NCI-H1092 treated with DMSO at 0.1 percent for 48 hours (cell line): ENCODE results near the gene TRPC3.
"Not testable (repeated sequence)": the region's sequence is repeated elsewhere in the genome, so short reads cannot be mapped to it uniquely, and the experiment has no call there.

ENCODE experiments used
- DNase-seq: peaks from one replicate; lab custom pipeline; 2025; lab: John Stamatoyannopoulos, UW

TRPC3 gene

DNA sequence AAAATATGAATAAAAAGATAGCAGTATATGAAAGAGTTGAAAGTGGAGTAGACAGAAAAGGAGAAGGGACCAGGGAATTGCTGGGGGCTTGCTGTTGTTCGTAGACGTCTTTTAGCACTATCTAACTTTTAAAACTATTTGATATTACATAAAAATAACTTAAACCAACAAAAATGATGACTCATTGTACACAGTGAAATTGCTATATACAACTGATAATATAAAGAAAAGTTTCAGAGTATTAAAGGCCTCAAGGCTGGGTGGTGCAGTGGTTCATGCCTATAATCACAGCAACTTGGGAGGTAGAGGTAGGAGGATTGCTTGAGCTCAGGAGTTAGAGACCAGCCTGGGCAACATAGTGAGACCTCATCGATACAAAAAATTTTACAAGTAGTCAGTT is 5.2 kb downstream of the TRPC3 start:
- DNase-seq: no peak

DNA sequence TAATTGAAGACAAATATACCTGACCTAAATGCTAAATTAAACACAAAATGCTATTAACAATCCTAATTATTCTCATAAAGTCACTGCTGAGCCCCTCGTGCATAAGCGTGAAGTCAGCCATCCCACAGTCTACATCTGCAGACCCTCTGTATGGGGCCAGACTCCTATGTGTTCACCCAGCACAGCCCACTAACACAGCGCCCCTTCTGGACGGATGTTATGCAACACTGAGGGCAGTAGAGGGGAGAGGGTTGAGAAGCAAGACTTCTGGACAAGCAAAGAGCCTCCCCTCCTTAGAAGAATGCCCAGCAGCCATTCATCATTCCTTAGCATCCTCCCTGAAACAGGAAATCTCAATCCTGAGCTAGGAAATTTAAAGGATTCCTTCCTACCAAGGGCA is 7.9 kb downstream of the TRPC3 start:
- DNase-seq: no peak

DNA sequence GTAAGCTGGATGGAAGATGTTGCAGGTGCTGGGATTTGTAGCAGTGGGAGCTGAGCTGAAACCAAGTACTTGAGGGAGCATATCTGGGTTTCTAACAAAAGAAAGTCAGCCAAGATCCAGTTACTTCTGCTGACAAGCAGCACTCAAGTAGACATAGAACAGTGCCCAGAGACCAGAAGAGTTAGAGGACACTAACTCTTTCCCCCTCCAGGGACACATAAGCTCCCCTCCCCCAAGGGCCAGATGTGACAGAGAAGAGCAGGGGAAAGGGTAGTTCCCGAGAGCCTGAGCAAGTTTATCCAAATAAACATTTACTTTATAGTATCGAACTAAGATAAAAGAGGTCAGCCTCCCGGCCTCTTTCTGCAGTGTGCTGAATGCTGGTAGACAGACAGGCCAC is 12.2 kb downstream of the TRPC3 start:
- no peak for DNase-seq

DNA sequence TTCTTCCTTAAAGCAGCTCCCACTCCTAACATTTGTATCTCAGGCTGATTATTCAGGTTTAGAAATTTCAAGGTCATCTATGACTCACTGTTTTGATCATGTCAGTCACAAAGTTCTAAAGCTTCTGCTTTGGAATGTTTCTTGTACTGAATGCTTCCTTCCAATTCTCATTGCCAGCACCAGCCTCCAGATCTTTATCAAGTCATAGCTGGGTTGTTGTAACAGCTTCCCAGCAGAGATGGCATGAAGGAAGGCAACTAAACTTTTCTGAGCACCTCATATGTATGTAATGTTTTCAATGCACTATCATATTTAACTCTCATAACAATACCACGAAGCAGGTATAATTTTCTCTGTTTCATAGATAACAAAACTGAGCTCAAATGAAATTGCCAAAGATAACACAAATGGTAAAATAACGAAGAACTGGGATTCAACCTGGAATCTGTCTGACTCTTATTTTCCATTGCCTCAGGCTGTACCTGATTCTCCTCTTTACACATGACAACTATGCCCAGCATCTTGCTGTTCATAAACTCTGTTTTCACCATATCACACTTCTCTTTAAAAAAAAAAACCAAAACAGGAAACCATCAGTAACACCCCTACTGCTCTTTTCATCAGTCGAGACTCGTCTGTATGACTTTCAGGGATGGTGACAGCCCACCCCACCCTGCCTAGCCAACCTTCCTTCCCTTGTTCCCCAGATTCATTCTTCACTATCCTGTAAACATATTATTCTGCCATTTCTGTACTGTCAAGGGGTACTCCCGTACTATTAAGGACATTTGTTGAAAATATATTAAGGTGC is 13.4 kb downstream of the TRPC3 start:
- DNase-seq: no peak

DNA sequence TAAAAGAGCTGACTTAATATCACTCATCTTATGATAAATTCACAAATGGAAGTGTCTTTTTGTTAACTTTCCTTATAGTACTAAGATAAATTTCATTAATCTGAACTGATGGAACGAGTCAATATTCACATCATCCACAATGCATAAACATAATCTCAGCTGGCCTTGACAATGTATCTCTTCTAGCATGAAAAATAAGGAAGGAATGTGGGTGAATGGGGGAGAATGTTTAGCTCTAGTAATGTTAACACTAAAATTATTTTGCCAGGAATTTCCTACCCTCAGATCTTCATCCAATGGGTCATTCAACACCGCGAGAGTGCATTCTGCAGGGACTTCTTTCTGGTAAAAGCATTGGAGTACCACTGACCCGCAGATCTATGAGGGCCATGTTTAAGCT is 15.8 kb downstream of the TRPC3 start:
- no peak for DNase-seq

DNA sequence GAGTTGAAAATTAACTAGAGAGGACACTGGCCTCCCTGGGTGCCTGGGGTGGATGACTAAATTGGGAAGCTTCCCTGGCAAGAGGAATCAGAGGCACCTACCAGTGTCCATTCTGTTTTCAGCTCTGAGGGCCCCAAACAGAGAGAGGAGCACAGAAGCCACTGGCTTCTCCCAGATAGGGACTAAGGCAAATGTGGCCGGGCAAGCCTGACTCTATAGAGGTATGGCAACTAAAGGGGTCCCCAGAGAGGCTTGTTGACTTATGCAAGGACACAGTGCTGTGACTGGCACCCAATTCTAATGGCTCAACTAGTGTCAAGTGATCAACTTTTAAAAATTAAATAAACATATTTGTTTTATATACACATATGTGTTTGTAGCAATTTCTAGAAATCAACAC is 17.2 kb downstream of the TRPC3 start:
- no peak for DNase-seq

DNA sequence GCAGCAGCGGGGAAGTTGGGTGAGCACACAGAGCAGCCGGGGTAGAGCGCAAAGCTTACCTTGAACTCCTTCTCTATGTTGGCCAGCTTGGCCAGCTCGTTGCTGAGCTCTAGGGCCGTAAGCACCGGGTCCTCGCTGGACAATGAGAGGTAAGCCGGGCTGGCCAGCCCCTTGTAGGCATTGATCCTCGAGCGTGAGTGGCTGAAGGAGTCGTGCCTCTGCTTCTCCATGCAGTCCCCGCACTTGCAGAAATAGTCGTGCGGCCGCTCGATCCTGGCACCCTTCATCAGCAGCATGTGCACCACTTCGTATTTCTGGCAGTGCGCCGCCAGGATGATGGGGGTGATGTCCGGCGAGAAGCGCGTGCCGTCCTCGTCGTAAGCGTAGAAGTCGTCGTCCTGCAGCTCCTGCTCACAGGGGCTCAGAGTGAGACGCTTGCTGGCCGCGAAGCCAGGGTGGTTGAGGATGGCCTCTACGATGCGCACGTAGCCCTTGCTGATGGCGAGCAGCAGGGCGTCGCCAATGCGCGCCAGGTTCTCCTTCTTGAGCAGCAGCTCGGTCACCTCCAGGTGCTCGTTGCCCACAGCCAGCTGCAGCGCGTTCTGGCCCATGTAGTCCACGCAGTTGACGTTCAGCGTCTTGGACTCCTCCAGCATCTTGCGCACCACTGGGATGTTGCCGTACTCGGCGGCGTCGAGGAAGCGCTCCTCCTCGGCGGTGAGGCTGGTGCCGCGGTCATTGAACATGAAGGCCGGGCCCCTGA is 19.5 kb downstream of the TRPC3 start:
- DNase-seq: no peak

DNA sequence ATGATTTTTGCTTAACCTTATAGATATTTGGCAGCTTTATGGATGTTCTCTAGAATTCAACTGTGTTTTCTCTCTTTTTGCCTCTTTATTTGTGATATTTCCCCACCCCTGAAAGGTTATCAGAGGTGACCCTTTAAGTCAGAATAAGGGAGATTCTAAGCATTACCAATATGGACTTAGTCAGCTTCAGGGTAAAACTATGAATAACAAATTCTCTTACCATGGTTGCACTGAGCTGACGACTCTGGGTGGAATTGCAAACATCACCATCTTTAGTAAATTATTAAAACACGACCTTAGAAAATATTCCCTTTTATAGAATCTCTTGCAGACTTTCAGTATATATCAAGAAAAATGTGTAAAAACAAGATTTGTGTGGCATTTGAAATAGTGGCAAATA is 21.6 kb downstream of the TRPC3 start:
- no peak for DNase-seq

DNA sequence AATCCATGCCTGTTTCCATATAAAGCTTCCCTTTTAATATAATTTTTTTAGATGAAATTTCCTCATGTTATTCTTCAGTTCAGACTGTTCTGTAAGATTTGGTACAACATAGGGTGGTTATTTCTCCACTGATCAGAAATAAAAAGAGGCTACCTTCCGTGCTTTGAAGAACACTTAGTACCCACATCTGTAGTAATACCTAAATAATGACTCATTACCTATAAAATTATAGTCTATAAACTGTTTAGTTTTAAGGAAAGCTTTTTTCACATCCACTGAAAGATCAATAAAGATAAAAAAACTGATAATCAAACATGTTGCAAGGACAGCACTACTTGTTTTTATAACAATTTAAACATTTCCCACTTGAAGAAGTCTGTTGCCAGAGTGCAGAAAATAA is 23.9 kb downstream of the TRPC3 start:
- no peak for DNase-seq

DNA sequence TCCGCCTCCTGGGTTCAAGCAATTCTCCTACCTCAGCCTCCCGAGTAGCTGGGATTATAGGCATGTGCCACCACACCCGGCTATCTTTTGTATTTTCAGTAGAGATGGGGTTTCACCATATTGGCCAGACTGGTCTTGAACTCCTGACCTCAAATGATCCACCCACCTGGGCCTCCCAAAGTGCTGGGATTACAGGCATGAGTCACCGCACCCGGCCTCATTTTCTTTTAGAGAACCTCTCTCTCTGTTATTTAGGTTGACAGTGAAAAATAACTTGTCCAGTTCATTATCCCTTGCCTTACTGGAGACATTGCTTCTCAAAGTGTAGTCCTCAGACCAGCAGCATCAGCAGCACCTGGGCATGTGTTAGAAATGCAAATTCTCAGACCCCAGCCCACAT is 25.4 kb downstream of the TRPC3 start:
- DNase-seq: not testable (repeated sequence)

DNA sequence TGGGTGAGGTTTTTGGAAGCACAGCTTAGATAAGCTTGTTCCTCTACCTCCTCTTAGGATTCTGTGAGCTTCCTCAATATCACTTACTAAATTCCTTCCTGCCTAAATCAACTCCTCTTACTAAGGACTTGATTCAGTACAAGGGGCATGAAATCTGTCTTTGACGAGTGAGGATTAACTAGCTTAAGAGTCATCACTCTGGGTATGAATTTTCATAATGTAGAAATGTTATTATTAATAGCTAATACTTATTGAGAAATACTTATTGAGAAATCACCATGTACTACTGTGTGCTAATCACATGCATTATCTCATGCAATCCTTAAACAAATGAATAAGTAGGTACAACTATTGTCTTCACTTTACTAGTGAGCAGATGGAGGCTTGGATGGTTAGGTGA is 28.6 kb downstream of the TRPC3 start:
- DNase-seq: no peak

DNA sequence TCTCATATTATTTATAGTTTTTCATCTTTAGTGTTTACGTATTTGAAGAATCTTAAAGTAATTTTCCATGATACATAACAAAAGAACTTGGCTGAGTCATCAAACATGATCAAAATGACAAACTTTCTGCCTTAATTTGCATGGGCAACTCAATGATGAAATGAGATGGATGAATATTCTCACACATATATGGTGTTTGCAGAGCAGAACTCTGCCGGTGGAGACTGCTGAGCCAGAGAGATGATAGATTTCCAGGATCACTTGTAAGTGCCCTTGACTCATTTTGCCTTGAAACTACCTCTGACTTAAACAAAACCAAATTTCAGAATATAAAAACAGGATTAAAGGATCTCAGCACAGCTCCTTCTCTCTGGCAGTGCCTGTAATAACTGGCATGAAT is 38.2 kb downstream of the TRPC3 start:
- no peak for DNase-seq

DNA sequence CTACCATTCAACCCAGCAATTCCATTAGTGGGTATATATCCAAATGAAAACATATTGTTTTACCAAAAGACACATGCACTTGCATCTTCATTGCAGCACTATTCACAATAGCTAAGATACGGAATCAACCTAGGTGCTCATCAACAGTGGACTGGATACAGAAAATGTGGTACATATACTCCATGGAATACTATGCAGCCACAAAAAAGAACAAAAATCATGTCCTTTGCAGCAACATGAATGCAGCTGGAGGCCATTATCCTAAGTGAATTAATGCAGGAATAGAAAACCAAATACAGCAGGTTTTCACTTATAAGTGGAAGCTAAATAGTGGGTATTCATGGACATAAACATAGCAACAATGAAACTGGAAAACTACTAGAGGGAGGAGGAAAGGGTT is 43.5 kb downstream of the TRPC3 start:
- DNase-seq: no peak

DNA sequence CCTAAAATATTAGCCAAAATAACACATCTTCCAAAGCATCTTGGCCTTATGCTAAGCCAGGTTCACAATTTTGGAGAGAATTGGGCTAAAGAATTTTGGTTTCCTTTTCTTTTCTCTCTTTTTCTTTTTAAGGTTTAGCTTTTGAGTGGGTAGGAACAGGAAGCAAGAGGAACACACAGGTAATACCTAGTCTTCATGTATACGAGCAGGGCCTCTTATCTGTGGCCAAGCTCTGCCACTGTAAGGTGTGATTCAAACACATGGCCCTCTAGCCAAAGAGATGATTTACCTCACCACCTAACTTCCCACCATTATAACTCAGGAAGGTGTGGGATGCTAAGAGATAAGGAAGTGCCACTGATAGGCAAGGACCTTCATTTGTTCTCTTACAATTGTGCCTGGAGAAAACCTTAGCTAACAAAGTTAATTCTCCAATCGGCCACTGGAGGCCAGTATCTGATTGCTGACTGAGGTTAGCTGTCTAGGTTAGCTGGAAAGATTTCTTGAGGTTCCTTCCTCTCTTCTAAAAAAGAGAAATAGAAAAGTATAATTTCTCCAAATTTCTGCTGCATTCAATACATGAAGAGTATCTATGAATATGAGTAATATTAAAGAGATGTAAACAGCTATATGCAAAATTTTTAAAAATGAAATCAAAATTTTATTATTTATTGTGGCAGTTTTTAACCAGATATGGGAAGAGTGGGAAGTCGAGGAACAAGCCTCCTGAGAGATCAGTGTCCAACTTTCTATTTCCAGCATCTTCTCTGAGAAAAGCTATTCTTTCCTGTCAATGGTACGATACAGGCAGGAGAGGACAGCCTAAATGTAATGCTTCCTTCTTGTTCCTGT is 51.5 kb downstream of the TRPC3 start:
- peak; percentile 4 for DNase-seq

DNA sequence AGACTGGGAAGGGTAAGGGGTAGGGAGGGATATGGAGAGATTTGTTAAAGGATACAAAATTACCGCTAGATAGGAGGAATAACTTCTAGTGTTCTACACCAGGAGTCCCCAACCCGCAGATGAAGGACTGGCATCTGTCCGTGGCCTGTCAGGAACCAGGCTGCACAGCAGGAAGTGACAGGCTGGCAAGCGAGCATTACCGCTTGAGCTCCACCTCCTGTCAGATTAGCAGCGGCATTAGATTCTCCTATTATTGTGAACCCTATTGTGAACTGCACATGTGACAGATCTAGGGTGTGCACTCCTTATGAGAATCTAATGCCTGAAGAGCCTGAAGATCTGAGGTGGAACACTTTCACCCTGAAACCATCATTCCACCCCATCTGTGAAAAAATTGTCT is 53.7 kb downstream of the TRPC3 start:
- DNase-seq: peak; percentile 7

DNA sequence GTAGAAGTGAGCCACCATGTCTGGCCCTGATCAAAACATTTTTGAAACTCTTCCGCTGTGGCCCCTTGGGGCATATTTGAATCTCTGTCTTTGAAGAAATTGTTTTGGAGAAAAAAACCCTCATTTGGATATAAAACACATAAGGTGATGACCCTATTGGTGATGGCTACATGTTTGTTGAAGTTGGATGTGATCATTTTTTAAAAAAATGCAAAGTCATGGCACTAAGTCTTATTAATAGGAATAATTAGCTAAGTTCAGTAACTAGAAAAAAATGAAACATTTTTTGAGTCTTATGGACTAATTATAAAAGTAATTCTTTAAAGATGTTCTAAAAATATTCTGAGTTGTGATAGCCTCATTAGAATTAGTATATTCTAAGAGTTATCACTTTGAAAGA is 63.7 kb downstream of the TRPC3 start:
- DNase-seq: no peak

DNA sequence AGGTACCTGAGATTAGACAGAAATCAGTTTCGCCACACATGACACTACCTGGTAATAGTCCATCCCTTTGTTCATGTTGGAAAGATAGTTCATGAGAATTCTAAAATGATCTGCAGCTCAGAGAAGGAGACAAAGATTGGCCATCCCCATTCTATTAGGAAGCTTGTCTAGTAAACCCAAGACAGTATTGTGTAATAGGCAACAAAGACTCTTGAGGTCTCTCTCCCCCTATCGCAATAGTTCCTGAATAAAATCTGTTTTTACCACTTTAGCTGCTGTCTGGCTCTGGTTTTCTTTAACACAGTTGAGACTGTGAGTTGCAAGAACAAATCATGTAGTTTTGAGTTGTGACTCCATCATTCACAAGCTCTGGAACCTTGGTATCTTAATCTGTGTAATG is 66.7 kb downstream of the TRPC3 start:
- DNase-seq: no peak

DNA sequence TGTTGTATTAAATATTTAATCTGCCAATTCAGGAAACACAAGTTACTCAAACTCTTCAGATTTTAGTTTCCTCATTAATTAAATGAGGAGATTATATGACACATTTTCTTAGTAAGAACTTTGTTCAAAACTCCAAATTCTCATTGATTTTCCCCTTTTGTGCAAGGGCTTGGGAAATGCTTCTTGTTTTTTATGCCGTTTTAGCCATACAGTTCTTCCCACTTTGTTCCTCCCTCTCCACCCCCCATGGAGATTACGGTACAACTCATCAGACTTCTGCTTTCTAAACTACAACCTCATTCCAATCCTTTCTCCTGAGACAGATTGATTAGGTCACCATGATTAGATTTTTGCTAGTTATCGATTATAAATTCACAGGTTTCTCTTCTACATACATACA is 70.7 kb downstream of the TRPC3 start:
- no peak for DNase-seq

DNA sequence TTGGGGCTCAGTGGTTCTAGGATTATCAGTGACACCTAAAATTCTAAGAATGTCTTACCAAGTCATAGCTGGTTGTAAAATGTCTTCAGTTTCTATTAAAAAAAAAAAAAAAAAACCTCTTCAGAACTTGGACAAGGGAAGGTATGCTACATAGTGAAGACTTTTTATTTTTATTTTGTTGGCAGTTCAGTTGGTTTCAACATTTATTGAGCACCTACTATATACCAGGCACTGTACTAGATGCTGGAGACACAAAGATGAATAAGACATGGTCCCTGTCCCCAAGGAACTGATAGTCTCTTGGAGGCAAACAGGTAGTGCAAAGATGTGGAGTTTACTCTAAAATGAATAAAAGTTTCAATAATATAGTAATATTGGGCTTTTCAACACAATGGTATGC is 72.7 kb downstream of the TRPC3 start:
- DNase-seq: no peak

DNA sequence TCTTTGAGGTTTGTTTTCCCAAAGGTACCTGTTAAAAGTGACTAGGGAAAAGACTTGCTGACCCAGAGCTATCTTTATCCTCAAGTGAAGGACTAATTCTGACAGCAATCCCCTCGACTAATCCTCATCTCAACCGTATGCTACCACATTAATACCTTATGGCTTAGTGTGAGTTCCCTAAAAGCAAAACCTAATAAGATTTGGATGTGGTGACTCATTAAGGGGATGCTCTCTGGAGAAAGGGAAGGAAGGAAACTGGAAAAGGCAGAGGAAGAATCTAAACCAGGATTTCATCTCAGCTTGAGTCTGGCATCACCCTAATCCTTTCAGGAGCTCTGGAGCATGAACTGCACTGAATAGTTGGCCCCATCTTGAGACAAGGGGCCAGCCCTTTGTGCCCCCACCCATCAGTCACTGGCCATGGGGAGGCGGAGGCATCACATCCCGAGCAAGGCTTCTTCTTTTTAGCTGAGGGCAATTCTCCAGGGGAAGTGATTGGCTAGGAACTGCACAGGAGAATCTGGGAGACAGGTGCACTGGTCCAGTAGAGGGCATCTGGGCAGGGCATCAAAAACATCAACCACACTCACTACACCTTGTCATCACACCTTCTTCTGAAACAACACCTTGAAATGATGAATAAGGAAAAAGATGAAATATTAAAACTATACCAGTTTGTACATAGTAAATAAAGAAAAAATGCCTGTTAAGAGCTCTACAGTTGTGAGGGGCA is 74.7 kb downstream of the TRPC3 start:
- no peak for DNase-seq

DNA sequence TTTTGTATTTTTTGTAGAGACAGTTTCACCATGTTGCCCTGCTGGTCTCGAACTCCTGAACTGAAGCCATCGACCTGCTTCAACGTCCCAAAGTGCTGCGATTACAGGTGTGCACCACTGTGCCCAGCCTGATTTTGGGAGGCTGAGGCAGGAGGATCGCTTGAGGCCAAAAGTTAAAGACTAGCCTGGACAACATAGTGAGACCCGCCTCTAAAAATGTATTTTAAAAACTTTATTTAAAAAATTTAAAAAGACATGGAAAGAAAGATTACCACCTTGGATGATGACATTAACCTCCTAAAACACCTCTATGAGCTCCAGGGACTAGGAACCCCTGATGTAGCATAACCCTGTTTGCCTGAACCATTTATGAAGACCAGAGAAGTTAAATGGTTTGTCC is 75.8 kb downstream of the TRPC3 start:
- no peak for DNase-seq

DNA sequence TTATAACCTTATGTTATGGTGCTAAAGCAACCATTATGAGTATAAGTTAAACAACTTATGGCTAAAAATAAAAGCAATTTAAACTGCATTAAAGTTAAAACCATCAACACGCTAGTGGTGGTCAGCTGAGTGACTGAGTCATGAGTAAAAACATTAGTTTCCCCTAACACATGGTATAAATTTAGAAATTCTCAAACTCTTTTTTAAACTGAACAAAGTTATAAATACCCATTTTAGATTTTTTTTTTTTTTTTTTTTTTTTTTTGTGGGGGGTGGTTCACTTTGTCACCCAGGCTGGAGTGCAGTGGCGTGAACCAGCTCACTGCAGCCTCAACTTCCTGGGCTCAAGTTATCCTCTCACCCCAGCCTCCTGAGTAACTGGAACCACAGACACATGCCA is 76.2 kb downstream of the TRPC3 start:
- no peak for DNase-seq
